ENCODE measurements around the gene CCNYL1.
"Not testable (repeated sequence)": the region's sequence is repeated elsewhere in the genome, so short reads cannot be mapped to it uniquely, and the experiment has no call there.

Gene CCNYL1
- total RNA-seq: 14.8 to 22.1 reads per million in 2 donors

DNA sequence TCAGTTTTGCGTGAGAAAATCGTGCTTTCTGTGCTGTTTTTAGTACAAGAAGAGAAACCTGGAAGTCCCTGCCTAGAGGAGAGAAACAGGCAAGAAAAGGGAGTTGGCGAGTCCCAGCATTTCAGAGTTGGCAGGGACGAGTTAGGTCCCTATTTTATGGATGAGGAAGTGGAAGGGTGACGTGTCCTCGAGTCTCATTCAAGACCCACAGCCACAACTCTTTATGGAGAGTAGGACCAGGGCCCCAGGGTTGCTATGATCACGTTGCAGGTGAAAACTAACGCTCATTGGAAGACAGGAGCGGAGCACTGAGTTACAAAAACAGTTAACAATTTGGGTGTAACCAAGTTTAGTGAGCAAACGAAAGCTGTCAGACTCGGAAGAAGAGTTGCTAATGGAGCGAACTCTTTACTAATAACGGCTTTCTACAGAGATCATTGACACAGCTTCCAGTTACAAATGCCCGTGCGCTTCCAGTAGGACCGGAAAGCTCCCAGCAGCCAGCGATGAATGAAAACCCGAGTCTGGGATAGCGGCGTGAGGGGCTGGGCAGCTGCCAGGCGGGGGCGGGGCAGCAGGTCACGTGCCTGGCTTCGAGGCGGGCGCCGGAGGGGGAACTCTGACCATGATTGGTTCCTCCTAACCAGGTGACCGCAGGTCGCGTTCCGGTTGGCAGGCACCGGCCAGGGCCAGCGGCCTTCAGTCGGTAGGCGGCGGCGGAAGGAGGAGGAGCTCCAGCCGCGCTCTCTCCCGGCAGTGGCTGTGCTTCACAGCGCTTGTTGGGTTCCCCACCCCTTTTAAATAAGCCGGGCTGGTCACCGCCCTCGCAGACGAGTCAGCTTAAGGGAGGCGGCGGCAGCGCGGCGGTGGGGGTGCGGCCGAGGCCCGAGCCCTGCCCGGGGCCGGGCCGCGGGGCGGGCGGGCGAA is at the start of gene CCNYL1:
TSS of gene CCNYL1 (plus strand) at position 827 of the 927 bp plus-strand sequence. CDS start 257 bp downstream, outside the sequence.
- DNase-seq: peak; percentile 94 to 100 (median 98)

DNA sequence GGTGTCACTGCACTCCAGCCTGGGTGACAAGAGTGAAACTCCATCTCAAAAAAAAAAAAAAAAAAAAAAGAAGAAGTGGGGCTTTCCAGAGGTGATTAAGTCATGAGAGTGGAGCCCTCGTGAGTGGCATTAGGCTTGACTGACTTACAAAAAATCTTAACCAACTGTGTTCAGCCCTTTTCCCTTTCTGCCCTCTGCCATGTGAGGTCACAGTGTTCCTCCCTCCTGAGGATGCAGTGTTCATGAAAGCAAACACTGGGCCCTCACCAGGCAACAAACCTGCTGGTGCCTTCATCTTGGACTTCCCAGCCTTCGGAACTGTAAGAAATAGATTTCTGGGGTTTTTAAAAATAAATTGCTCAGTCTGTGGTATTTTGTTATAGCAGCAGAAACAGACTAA is 49.2 kb upstream of the CCNYL1 start:
- no peak for DNase-seq

- no peak for DNase-seq
Observed at GRCh38 chr2:207663870-207664545, 47.4 kb upstream of the CCNYL1 start.

- DNase-seq: no peak
Observed at GRCh38 chr2:207670887-207671286, 40.6 kb upstream of the CCNYL1 start.

DNA sequence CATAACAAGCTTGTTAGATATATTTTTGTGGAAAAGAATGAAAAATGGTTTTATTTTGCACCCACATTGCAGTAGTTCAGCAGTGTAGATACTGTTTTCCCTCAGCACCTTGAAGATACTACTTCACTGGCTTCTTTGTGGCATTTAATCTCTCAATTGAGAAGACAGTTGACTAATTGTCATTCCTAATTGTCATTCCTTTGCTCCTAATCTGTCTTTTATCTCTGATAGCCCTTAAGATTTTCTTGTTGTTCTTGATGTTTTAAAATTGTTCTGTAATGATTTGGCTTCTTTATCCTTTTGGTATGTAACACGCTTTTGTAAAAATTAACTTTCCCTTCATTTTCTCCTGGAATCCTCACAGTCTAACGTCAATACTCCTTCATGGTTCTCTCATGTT is 38.0 kb upstream of the CCNYL1 start:
- DNase-seq: no peak

GRCh38 chr2:207674266-207674774 is 37.1 kb upstream of the CCNYL1 start:
- DNase-seq: no peak

DNA sequence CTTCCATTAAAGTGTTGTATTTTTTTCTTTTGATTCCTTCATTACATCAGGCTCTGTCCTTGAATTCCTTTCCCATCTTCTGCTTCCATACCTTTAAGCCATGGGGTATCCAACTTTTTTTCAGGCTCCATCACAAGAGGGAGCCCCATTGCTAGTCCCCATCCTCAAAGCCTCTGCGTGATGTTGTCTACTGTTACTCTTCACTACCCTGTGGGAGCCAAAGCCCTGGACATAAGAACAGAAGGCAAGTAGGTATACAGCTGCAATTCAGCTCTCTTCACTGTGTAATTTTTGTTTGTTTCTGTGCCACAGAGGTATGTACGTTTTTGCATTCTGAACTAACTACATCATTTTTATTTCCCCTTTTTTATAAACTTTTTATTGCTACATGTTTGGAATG is 36.6 kb upstream of the CCNYL1 start:
- no peak for DNase-seq

GRCh38 chr2:207676827-207677354 is 34.5 kb upstream of the CCNYL1 start:
- no peak for DNase-seq

DNA sequence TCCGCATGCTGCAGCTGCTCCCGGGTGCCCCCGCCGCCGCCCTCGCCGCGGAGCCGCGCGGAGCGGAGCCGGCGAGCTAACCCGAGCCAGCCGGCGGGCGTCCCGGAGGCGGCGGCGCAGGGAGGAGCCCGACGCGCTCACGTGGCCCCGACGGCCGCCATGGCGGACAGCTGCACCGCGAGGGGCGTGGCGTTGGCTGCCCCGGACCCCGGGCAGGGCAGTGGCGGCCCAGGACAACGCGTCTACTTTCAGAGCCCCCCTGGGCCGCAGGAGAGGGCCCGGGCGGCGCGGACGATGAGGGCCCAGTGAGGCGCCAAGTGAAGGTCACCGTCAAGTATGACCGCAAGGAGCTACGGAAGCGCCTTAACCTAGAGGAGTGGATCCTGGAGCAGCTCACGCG is 30.0 kb upstream of the CCNYL1 start:
- DNase-seq: no peak

- no peak for DNase-seq
Observed at GRCh38 chr2:207682557-207682956, 28.9 kb upstream of the CCNYL1 start.

- DNase-seq: no peak
Observed at GRCh38 chr2:207683438-207683837, 28.0 kb upstream of the CCNYL1 start.

- DNase-seq: no peak
Observed at GRCh38 chr2:207683879-207684627, 27.4 kb upstream of the CCNYL1 start.

GRCh38 chr2:207686812-207687211 is 24.6 kb upstream of the CCNYL1 start:
- no peak for DNase-seq

GRCh38 chr2:207688597-207688996 is 22.8 kb upstream of the CCNYL1 start:
- DNase-seq: peak in 1 of 5 experiments; percentile 16

DNA sequence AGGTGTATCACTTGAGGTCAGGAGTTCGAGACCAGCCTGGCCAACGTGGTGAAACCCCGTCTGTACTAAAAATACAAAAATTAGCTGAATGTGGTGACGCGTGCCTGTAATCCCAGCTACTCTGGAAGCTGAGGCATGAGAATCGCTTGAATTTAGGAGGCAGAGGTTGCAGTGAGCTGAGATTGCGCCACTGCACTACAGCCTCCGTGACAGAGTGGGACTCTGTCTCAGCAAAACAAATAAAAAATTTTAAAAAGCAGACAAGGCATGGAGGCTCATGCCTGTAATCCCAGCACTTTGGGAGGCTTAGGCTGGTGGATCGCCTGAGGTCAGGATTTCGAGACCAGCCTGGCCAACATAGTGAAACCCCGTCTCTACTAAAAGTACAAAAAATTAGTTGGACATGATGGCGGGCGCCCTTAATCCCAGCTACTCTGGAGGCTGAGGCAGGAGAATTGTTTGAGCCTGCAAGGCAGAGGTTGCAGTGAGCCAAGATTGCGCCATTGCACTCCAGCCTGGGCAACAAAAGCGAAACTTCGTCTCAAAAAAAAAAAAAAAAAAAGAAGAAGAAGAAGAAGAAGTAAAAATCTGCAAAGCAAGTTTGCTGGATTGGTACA is 20.5 kb upstream of the CCNYL1 start:
- DNase-seq: not testable (repeated sequence)

DNA sequence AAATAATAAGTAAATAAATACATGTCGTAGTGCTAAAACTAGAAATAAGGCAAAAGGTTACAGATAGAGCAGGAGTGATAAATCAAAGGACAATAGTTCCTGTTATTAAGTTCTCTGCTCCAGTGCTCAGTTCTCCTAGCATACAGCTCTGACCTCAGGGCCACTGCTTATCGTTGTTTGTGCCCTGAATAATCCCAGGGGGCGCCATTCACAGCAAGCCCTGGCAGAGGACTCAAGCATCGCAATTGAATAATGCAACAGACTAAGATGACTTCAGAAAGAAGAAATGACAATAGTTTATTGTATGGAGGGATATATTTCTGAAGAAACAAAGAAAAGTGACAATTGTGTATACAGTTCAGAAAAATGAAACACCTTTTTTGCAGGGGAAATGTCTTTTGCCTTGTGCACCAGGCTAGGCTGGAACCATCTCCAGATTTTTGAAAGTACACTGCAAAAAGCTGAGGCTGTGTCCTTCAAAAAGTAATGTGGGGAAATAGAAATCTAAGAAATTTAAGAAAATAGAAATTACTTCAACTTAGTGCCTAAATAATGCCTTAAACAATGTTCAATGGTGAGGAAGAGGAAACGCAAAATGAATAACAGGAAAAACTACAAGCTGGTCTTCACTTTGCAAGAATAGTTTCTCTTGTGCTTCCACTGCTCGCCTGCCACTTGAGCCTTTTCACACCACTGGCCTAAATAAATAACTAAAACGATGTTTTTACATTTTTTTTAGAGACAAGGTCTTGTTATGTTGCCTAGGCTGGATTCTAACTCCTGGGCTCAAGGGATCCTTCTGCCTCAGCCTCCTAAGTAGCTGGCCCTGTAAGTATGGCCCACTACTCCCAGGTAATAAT is 19.0 kb upstream of the CCNYL1 start:
- peak in 4 of 5 experiments; percentile 12 to 62 (median 22) for DNase-seq

- no peak for DNase-seq
Observed at GRCh38 chr2:207693641-207694249, 17.7 kb upstream of the CCNYL1 start.

DNA sequence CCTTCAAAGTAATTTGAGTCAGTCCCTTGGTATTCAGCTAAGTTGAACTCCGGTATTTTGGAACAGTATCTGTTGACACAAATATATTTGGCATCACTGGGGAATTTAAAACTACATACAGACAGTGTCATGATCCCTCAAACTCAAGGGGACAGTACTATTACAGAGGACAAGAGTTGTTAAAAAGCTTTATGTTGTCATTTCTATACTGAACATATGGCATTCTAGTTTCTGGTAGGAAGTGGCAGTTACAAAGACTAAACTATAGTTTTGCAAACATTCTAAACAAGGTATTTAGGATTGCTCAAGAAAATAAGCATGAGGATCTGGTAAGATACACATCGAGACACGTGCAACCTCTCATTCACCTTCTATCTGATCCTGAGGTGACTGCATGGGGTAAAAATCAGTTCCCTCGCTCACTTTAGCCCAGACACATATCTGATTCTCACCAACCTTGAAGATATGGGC is 16.6 kb upstream of the CCNYL1 start:
- peak in 1 of 5 experiments; percentile 56 for DNase-seq

GRCh38 chr2:207695293-207695692 is 16.1 kb upstream of the CCNYL1 start:
- DNase-seq: no peak

DNA sequence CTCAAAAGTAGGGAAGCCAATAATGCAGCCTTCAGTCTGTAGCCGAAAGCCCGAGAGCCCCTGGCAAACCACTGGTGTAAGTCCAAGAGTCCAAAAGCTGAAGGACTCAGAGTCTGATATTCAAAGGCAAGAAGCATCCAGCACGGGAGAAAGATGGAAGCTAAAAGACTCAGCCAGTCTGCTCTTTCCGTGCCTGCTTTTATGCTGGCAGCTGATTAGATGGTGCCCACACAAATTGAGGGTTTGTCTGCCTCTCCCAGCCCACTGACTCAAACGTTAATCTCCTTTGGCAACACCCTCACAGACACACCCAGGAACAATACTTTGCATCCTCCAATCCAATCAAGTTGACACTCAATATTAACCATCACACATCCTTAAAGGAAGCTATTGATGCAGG is 14.5 kb upstream of the CCNYL1 start:
- DNase-seq: not testable (repeated sequence)
